ENCODE data around the gene RYK.
"Not testable (repeated sequence)": the region's sequence is repeated elsewhere in the genome, so short reads cannot be mapped to it uniquely, and the experiment has no call there.

RYK gene

GRCh38 chr3:134253475-134254226, 3.0 kb upstream of the RYK start:
- no peak for DNase-seq

GRCh38 chr3:134252766-134253165, 2.1 kb upstream of the RYK start:
- no peak for DNase-seq

DNA sequence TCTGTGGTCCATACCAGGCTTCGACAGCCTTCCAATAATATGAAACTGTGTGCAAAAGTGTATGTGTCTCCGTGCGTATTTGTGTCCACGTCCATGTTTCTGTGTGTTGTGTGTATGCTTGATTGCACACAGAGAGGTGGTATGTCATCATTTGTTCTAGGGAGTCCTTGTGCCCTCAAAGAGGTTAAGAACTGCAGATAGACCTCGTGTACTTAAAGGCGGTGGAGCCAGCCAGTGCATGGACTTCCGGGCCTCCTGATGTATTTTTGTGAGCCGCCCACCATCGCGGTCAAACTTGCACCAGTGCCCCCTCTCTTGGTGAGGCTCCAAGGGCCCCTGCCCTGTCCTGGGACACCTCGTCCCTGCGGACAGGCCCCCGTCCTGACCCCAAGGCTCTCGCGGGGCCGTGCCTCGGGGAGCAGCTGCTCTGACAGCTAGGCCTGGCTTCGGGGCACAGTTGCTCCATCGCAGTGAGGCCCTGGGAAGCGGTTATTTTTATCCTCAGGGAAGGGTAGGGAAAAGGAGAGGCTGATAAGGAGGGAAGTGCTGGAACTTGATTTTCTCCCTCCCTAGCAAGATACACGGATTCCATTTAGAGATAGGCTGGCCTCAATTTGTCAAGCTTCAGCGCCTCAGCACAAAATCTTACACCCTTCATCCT, 1.2 kb upstream of the RYK start:
- no peak for DNase-seq

DNA sequence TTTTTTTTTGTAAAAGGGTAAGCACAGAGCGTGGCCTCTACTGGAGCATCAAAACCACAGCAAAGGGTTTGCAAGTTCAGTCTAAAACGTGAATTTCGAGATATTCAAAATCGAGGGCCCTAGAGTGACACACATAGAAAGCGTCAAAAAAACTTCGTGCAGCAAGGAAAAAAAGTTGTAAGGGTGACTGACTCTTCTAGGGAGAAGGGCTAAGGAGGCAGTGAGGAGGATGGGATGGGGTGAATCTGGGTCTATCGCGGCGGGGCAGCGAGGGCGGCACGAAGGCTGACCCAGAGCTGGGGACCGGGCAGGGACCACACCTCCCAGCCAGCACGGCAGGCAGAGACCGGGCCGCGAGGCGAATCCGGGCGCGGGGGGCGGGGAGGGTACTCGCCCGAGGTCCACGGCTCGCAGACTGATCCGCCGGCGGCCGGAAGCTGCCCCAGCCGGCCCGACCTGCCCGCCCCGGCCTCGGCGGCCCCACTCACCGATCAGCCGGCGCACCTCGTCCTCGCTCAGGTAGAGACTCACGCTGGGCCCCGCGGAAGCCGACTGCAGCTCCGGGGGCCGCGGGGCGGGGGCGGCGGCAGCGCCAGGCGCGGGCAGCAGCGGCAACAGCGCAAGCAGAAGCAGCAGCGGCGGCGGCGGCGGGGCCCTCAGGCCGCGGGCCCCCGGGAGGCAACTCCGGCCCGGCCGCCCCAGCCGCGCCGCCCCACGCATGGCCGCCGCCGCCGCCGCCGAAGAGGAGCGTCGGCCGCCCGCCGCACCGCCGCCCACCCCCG, 533 bp downstream of the RYK start:
- DNase-seq = peak in 1 of 2 donors; percentile 30

DNA sequence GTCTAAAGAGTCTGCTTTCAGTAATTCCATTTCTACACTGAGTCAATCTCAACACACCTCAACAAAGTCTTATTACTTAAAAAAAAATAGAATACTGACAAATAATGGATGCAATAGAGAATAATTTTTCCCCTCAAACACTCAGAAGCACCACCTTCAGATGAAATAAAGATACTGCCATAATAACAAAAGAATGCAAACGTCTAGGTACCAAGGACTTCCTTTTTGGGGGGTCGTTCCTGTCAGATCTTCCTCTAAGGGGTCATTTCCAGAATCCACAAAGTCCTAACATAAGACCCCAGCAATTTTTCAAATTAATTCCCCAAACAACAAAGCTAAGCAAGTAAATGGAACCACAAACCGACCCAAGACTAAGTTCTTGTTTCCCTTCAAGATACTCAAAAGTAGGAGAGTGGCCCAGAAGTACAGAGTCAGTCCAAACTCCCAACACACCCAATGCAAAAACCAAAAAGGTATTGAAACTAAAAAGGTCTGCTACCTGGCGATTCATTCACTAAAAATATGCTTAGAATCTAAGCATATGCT, 1.3 kb downstream of the RYK start:
- no peak for DNase-seq

GRCh38 chr3:134244921-134245320, 5.7 kb downstream of the RYK start:
- no peak for DNase-seq

GRCh38 chr3:134242649-134243617, 7.7 kb downstream of the RYK start:
- no peak for DNase-seq

DNA sequence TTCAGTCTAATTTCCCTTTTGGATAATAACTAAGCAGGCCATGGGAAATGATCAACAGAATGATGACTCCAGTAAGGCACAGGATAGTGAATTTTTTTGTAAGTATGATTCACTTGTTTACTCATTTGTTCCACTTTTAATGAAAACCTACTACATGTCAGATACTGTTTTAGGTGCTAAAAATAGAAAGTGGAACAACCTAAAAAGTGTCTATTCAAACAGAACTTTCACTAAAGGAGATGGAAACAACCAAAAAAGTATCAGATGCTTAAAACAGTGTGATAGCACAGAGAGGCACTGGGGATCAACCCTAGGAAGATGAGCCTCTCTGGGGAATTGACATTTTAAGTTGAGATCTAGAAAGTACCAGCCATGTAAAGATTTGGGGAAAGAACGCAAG, 11.1 kb downstream of the RYK start:
- DNase-seq = no peak

GRCh38 chr3:134237454-134238145, 13.1 kb downstream of the RYK start:
- no peak for DNase-seq

GRCh38 chr3:134236505-134237170, 14.0 kb downstream of the RYK start:
- DNase-seq = no peak

GRCh38 chr3:134235577-134236076, 15.0 kb downstream of the RYK start:
- DNase-seq = no peak

- DNase-seq = no peak
These were observed 17.7 kb downstream of the RYK start for GRCh38 chr3:134232951-134233350.

DNA sequence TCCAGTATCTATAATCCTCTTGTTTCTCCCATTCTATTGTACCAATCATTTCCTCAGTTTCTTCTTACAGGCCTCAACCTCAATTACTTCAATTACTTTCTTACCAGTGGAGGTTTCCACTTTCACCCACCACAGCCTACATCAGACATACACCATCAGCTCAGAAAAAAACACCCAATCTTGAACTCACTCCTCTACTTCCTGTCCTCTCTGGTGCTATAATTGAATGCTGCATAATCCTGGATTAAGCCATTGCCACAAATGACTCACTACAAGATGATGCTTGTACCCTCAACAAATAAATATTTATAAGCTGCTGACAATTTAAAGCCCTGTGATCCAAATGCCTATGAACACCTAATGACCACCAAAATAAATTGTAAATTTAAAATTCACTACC, 18.5 kb downstream of the RYK start:
- DNase-seq = no peak

DNA sequence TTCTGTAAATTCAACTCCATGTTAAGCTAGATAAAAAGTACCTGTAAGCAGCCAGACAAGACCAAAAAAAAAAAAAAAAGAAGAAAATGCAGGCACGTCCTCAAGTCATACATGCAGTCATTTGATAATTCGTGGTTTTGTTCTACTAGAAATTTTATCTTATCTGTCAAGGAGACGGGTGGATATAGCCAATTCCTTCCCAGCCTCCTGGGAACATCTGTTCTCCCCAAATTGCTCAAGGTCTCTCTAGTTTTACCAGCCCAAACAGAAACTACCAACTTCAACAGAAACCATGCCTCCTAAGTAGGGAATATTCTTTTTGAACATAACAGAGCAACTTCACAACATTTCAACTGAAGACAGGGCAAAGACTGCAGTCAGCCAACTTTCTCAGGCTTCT, 19.5 kb downstream of the RYK start:
- DNase-seq = no peak

- DNase-seq = no peak
These were observed 21.6 kb downstream of the RYK start for GRCh38 chr3:134229038-134229437.

DNA sequence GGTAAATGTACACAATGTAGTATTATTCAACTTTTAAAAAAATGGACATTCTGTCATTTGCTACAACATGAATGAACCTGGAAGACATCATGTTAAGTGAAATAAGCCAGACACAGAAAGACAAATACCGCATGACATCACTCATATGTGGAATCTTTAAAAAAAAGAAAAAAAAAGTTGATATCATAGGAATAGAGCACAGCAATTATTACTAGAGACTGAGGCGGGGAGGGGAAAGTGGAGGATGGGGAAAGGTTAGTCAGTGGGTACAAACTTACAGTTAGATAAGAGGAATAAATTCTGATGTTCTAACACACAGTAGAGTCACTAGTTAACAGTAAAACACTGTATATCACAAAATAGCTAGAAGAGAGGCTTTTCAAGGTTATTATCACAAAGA, 22.2 kb downstream of the RYK start:
- no peak for DNase-seq

GRCh38 chr3:134228035-134228434, 22.6 kb downstream of the RYK start:
- no peak for DNase-seq

DNA sequence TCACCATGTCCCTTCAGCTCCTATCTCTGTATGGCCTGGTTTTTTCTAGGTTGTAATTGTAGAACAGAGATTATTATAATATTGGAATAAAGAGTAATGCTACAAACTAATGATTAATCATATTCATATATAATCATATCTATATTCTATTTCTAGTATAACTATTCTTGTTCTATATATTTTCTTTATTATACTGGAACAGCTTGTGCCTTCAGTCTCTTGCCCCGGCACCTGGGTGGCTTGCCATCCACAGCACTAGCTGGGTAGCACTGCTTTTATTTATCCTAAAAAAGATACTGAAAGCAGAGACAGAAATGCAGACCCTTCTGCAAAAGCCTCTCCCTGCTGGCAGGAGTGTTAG, 25.9 kb downstream of the RYK start:
- DNase-seq = not testable (repeated sequence)

DNA sequence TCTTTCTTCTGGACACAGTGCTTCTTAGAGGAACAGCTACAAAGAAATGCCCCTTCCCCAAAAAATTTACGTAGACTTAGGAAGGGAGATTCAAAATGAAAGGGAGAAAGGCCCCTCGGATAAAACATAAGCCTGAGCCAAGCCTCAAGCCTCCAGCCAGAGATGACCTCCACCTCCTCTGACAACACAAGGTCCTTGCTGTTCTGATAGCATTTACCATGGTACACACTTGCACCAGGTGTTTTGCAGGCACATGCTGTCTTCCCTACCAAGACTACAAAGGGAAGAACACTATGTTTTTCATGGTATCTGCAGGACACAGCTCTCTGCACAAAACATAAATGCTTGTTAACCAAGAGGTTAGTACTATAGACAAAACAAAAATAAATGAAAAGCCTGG, 27.8 kb downstream of the RYK start:
- no peak for DNase-seq

DNA sequence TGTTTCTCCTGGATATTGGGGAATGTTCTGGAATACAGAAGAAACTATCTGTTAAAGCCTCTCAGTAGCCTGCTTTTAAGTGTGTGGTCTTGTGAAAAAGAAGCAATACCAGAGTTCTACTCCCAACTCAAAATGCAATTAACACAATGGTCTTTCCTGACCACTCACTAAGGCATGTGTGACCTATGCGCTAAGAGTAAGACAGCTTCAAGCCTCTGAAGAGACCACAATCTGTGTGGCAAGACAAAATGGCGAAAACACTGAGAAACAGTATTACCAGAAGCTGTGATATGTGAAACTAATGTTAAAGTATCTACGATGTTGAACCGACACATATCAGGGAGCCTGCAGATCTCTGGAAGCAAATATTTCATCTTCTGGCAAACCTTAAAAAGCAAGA, 33.8 kb downstream of the RYK start:
- no peak for DNase-seq

GRCh38 chr3:134216191-134216764, 34.4 kb downstream of the RYK start:
- DNase-seq = no peak
